Measurements from ENCODE around the gene ELF2. TPM values are rescaled to one million over a fixed set of nuclear protein-coding genes. Genes with fewer than 3 reads are reported as not detected.
"Not testable (repeated sequence)": the region's sequence is repeated elsewhere in the genome, so short reads cannot be mapped to it uniquely, and the experiment has no call there.

ELF2 gene
- total RNA-seq, 1 experiment from 2014 or later = 42.4 TPM

DNA sequence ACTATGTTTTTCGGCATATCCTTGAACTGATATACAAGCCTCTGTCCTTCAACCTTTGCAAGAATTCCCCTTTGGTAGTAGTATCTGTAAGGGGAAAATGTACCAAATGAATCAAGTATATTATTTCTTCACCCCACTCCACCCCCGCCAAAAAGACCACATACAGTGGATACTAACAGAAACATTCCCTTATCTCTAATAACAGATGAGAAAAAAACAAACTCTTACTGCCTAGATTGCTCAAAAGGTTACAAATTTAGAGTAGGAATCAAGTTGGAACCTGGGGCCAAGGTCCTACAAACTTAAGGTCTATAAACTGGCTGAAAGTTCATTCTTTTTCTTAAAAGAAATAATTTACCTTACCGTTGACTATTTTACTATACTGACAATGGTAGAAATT, 116.4 kb downstream of the ELF2 start:
- DNase-seq (ENCODE audit: low spot score) = no peak
- ChIA-PET POLR2A (ENCODE audit: low non-redundant PET) (no interaction called here), CTCF (no interaction called here)
- TF ChIP-seq, protein P1, sequence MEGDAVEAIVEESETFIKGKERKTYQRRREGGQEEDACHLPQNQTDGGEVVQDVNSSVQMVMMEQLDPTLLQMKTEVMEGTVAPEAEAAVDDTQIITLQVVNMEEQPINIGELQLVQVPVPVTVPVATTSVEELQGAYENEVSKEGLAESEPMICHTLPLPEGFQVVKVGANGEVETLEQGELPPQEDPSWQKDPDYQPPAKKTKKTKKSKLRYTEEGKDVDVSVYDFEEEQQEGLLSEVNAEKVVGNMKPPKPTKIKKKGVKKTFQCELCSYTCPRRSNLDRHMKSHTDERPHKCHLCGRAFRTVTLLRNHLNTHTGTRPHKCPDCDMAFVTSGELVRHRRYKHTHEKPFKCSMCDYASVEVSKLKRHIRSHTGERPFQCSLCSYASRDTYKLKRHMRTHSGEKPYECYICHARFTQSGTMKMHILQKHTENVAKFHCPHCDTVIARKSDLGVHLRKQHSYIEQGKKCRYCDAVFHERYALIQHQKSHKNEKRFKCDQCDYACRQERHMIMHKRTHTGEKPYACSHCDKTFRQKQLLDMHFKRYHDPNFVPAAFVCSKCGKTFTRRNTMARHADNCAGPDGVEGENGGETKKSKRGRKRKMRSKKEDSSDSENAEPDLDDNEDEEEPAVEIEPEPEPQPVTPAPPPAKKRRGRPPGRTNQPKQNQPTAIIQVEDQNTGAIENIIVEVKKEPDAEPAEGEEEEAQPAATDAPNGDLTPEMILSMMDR (conservative IDR thresholded peaks at IDR 0.05; ENCODE audit: low read depth, low read length) = no peak
- TF ChIP-seq EZH2 (IDR thresholded peaks at IDR 0.05; ENCODE audit: borderline replicate concordance, low read depth, low read length, poor library complexity, severe bottlenecking) = no peak
- H3K9me3 ChIP-seq (ENCODE audit: low read depth, low read length, poor library complexity, severe bottlenecking) = no peaks in the 10 kb centered on the region
- no peak overlapping the region for H3K27ac ChIP-seq (ENCODE audit: low read depth, low read length, poor library complexity, severe bottlenecking)
- no peaks in the 10 kb centered on the region for H3K27me3 ChIP-seq (replicated peaks; ENCODE audit: insufficient read depth, low read depth, low read length, poor library complexity)
- BruUV-seq (replicated peaks) = no TSS peak
- peaks cover 83% of the 10 kb centered on the region for H3K36me3 ChIP-seq (ENCODE audit: insufficient read depth, low read length, poor library complexity, severe bottlenecking)
- intact Hi-C loops (cut with micrococcal nuclease; ENCODE audit: unreplicated experiment) = no loop called here
- H3K4me1 ChIP-seq (ENCODE audit: insufficient read depth, low read length, poor library complexity, severe bottlenecking) = no peaks in the 10 kb centered on the region
- H3K4me3 ChIP-seq (ENCODE audit: low read depth, low read length, poor library complexity, severe bottlenecking) = no peak overlapping the region

DNA sequence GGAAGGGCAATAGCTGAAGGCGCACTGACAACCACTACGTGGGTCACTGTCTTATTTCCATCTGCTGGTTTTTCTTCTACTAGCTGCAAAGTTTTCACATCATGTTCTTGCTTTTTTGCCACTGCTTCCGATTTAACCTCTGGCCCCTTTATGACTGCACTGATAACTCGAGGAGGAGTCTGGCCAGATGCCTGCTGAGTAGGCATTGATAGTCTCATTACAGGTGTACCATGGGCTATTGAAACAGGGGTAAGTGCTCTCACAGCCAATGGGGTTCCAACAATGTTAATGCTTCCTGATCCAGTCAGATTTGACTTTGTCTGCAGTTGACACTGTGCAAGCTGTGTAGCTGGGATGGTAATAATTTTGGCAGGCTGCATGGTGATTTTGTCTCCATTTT, 118.0 kb downstream of the ELF2 start:
- POLR2A ChIA-PET (ENCODE audit: low non-redundant PET); H3K9me3 ChIP-seq (ENCODE audit: low read depth, low read length, poor library complexity, severe bottlenecking); H3K27me3 ChIP-seq (replicated peaks; ENCODE audit: insufficient read depth, low read depth, low read length, poor library complexity); BruUV-seq (replicated peaks); CTCF ChIA-PET; H3K4me1 ChIP-seq (ENCODE audit: insufficient read depth, low read length, poor library complexity, severe bottlenecking); DNase-seq (ENCODE audit: low spot score); H3K27ac ChIP-seq (ENCODE audit: low read depth, low read length, poor library complexity, severe bottlenecking); H3K4me3 ChIP-seq (ENCODE audit: low read depth, low read length, poor library complexity, severe bottlenecking); intact Hi-C loops (cut with micrococcal nuclease; ENCODE audit: unreplicated experiment): not testable (repeated sequence)
- H3K36me3 ChIP-seq (ENCODE audit: insufficient read depth, low read length, poor library complexity, severe bottlenecking) = peaks cover 80% of the 10 kb centered on the region

DNA sequence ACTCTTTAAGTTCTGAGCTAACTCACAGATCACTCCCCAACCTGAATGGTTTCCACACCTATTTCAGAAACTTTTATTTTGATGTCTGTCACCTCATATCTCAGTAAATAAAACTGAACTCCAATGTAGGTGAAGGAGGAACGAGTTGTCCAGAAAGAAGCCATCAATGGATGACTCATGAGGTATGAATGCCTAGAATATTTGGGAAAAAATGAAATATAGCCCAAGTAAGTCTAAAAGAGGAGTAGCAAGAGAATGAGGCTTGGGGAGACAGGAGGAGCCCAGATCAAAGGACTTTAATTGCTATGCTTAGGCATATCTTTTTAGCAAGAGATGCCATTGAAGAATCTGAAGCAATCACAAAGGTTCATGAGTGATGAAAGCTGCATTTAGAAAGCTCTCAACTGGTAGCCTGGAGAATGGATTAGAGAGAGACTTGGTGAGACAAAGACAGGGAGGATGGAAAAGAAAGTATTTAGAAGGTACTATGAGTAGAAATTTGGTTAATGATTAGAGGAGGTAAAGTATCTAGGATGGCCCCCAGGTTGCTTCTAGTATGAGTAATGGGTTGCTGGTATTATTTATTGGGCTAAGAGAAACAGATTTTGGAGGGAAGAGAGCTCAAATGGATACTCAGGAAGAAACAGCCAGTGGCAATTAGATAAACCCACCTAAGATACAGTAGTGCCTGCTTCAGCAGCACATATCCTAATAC, 122.1 kb downstream of the ELF2 start:
- no peak for DNase-seq (ENCODE audit: low spot score)
- TF ChIP-seq EZH2 (IDR thresholded peaks at IDR 0.05; ENCODE audit: borderline replicate concordance, low read depth, low read length, poor library complexity, severe bottlenecking) = no peak
- TF ChIP-seq, protein P1 (conservative IDR thresholded peaks at IDR 0.05; ENCODE audit: low read depth, low read length) = no peak
- Histone ChIP-seq H3K4me1 (ENCODE audit: insufficient read depth, low read length, poor library complexity, severe bottlenecking) (no peaks in the 10 kb centered on the region), H3K9me3 (ENCODE audit: low read depth, low read length, poor library complexity, severe bottlenecking) (no peaks in the 10 kb centered on the region), H3K4me3 (ENCODE audit: low read depth, low read length, poor library complexity, severe bottlenecking) (no peak overlapping the region), H3K36me3 (ENCODE audit: insufficient read depth, low read length, poor library complexity, severe bottlenecking) (peaks cover 45% of the 10 kb centered on the region), H3K27me3 (replicated peaks; ENCODE audit: insufficient read depth, low read depth, low read length, poor library complexity) (no peaks in the 10 kb centered on the region), H3K27ac (ENCODE audit: low read depth, low read length, poor library complexity, severe bottlenecking) (no peak overlapping the region)
- intact Hi-C loops (cut with micrococcal nuclease; ENCODE audit: unreplicated experiment) = no loop called here
- no TSS peak for BruUV-seq (replicated peaks)
- POLR2A ChIA-PET (ENCODE audit: low non-redundant PET) = no interaction called here
- CTCF ChIA-PET = interaction anchor here (0.6 kb wide), 1 partner anchor 634 kb away, joined by 5 read pairs; no protein-coding TSS in a partner anchor

DNA sequence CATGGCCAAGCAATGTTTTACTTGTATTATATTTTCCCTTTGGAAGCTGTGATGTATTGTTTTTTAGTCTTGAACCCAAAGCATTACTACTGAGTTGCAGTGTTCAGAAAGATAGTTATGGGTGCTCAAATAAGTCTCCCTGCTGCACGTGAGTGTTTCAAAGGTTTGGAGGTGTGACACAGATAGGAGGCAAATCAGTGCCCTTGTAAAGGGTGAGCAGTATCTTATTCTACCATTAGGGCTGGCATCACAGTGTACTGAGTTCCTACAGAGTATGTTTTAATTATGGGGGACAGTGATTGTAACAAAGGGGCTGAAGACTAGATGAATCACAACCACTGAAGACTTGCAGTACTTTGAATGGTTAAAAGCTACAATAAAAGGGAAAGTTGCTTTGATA, 123.1 kb downstream of the ELF2 start:
- no peak overlapping the region for H3K27ac ChIP-seq (ENCODE audit: low read depth, low read length, poor library complexity, severe bottlenecking)
- intact Hi-C loops (cut with micrococcal nuclease; ENCODE audit: unreplicated experiment) = no loop called here
- H3K27me3 ChIP-seq (replicated peaks; ENCODE audit: insufficient read depth, low read depth, low read length, poor library complexity) = no peaks in the 10 kb centered on the region
- H3K4me3 ChIP-seq (ENCODE audit: low read depth, low read length, poor library complexity, severe bottlenecking) = no peak overlapping the region
- ChIA-PET CTCF (interaction anchor here (0.6 kb wide), 1 partner anchor 635 kb away, joined by 5 read pairs; no protein-coding TSS in a partner anchor), POLR2A (ENCODE audit: low non-redundant PET) (no interaction called here)
- TF ChIP-seq, protein P1 (conservative IDR thresholded peaks at IDR 0.05; ENCODE audit: low read depth, low read length) = no peak
- TF ChIP-seq EZH2 (IDR thresholded peaks at IDR 0.05; ENCODE audit: borderline replicate concordance, low read depth, low read length, poor library complexity, severe bottlenecking) = no peak
- H3K4me1 ChIP-seq (ENCODE audit: insufficient read depth, low read length, poor library complexity, severe bottlenecking) = no peaks in the 10 kb centered on the region
- peaks cover 44% of the 10 kb centered on the region for H3K36me3 ChIP-seq (ENCODE audit: insufficient read depth, low read length, poor library complexity, severe bottlenecking)
- H3K9me3 ChIP-seq (ENCODE audit: low read depth, low read length, poor library complexity, severe bottlenecking) = no peaks in the 10 kb centered on the region
- DNase-seq (ENCODE audit: low spot score) = no peak
- no TSS peak for BruUV-seq (replicated peaks)
